DOHH2 (cell line): Measurements from ENCODE around the gene HIPK2.

ENCODE experiments used
- H3F3A ChIP-seq: fragments of 200-600 bp; sonication (generic), shearing (Covaris generic); 2 replicates; pipeline ENCODE4 v1.6.0; 2016; ENCODE audit warnings: antibody characterized with exemption, mild to moderate bottlenecking; ENCODE audit not compliant: control insufficient read depth, insufficient read depth
- H3K27ac ChIP-seq: fragments of 200-600 bp; sonication (generic); 2 replicates; pipeline ENCODE4 v1.5.1; 2014; ENCODE audit warnings: low read depth, mild to moderate bottlenecking, low read length, moderate library complexity
- H3K27me3 ChIP-seq: fragments of 200-600 bp; sonication (generic); 2 replicates; pipeline ENCODE4 v1.6.1; 2014; ENCODE audit warnings: mild to moderate bottlenecking, low read length, mixed read lengths; ENCODE audit not compliant: control insufficient read depth
- H3K36me3 ChIP-seq: fragments of 200-600 bp; sonication (generic); 2 replicates; pipeline ENCODE4 v1.6.1; 2014; ENCODE audit warnings: mild to moderate bottlenecking, low read length, moderate library complexity, mixed read lengths; ENCODE audit not compliant: control insufficient read depth
- H3K4me1 ChIP-seq: fragments of 200-600 bp; sonication (generic); 2 replicates; pipeline ENCODE4 v1.6.1; 2014; ENCODE audit warnings: mild to moderate bottlenecking, low read length, mixed read lengths; ENCODE audit not compliant: control insufficient read depth
- H3K4me2 ChIP-seq: fragments of 200-600 bp; sonication (generic); 2 replicates; pipeline ENCODE4 v1.6.0; 2014; ENCODE audit warnings: mild to moderate bottlenecking, low read length, moderate library complexity
- H3K4me3 ChIP-seq: fragments of 200-600 bp; sonication (generic); 2 replicates; pipeline ENCODE4 v1.5.1; 2014; ENCODE audit warnings: mild to moderate bottlenecking, low read length, mixed read lengths
- H3K79me2 ChIP-seq: fragments of 200-600 bp; sonication (generic); 2 replicates; pipeline ENCODE4 v1.6.1; 2014; ENCODE audit warnings: mild to moderate bottlenecking, low read length, mixed read lengths; ENCODE audit not compliant: control insufficient read depth
- H3K9me2 ChIP-seq: fragments of 200-600 bp; sonication (generic); replicated peaks from 2 replicates; pipeline ENCODE4 v1.6.1; 2014; ENCODE audit warnings: mild to moderate bottlenecking, low read length, mixed read lengths; ENCODE audit not compliant: control insufficient read depth
- H3K9me3 ChIP-seq: fragments of 200-600 bp; sonication (generic); 2 replicates; pipeline ENCODE4 v1.6.1; 2014; ENCODE audit warnings: antibody characterized with exemption, low read length, mixed read lengths; ENCODE audit not compliant: control insufficient read depth, insufficient read depth
- H4K20me1 ChIP-seq: fragments of 200-600 bp; sonication (generic); 2 replicates; pipeline ENCODE4 v1.6.0; 2014; ENCODE audit warnings: low read depth, mild to moderate bottlenecking, antibody characterized with exemption, low read length, moderate library complexity; ENCODE audit not compliant: control insufficient read depth, insufficient read depth
- CTCF ChIP-seq: fragments of 200-600 bp; sonication (generic); IDR thresholded peaks from one replicate; pipeline ENCODE4 v1.5.1; 2014; ENCODE audit warnings: antibody characterized with exemption, mild to moderate bottlenecking, low read depth, low read length; ENCODE audit not compliant: poor library complexity, severe bottlenecking
- EZH2phosphoT487 ChIP-seq: fragments of 200-600 bp; sonication (generic); IDR thresholded peaks from 2 replicates; pipeline ENCODE4 v1.6.1; 2017; ENCODE audit warnings: borderline replicate concordance, mild to moderate bottlenecking, antibody characterized with exemption, low read length, moderate library complexity, mixed read lengths

Gene HIPK2

DNA sequence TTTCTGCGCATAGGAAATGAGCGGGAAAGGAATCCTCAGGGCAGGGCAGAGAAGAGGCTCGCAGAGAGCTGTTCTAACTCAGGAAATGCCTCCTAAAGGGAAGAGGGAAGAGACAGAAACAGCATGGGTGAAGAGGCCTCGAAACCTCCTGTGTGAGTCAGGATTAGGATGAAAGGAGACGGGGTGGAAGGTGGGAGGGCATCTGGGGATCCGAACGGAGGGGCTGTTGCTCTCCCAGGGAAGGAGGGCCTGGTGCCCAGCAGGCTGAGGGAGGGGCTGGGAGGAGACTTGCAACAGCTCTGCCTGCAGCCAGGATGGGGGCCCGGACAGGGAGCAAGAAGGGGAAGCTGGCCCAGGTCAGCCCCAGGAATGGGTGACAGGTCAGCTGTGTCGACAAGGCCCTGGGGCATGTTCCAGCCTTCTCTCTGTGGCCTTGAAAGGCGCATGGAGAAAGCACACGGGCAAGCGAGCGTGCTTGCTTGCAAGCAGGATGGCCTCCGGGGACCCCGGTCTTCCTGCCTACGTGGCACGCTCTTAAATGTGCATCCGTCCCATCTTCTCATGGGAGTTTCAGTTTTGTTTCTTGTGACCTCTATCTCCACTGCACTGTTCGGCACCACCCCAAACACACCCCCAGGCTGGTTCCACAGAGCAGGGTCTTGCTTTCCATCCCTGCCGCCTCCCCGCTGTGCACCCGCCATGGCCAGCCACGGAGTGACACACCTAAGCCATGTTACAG, 63.5 kb downstream of the HIPK2 start:
- H3K9me3 ChIP-seq = no peaks in the 10 kb centered on the region
- peaks cover 4% of the 10 kb centered on the region for H3K27me3 ChIP-seq
- H4K20me1 ChIP-seq = no peaks in the 10 kb centered on the region
- TF ChIP-seq CTCF (no peak), EZH2phosphoT487 (no peak)
- no peaks in the 10 kb centered on the region for H3K9me2 ChIP-seq
- H3K4me2 ChIP-seq = no peak overlapping the region
- no peaks in the 10 kb centered on the region for H3F3A ChIP-seq
- H3K79me2 ChIP-seq = no peaks in the 10 kb centered on the region
- H3K27ac ChIP-seq = no peak overlapping the region
- H3K36me3 ChIP-seq = no peaks in the 10 kb centered on the region
- H3K4me1 ChIP-seq = no peaks in the 10 kb centered on the region
- H3K4me3 ChIP-seq = no peak overlapping the region

GRCh38 chr7:139713526-139714162, 64.2 kb downstream of the HIPK2 start:
- Histone ChIP-seq H3F3A (no peaks in the 10 kb centered on the region), H3K4me1 (no peaks in the 10 kb centered on the region), H3K36me3 (no peaks in the 10 kb centered on the region), H3K9me3 (no peaks in the 10 kb centered on the region), H3K27me3 (peaks cover 5% of the 10 kb centered on the region), H3K4me2 (no peak overlapping the region), H3K9me2 (no peaks in the 10 kb centered on the region), H3K4me3 (no peak overlapping the region), H4K20me1 (no peaks in the 10 kb centered on the region), H3K27ac (no peak overlapping the region), H3K79me2 (no peaks in the 10 kb centered on the region)
- TF ChIP-seq EZH2phosphoT487 (no peak), CTCF (no peak)

DNA sequence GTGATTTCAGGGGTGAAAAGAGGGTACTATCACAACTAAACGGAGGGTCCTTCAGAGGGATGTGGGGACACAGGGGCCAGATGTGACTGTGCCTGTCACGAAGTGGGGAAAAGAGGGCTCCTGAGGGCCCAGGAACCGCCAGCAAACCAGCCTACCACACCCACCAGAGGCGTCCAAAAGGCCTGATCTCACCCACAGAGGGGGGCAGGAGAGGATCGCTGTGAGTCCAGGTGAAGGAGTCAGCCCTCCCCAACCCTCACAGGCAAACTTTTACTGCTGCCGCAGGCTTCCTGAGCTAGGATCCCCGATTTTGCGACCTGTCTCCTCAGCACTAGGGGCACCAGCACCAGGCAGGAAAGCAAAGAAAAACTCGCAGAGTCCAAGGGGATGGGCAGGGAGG, 64.7 kb downstream of the HIPK2 start:
- H4K20me1 ChIP-seq = no peaks in the 10 kb centered on the region
- no peaks in the 10 kb centered on the region for H3K9me3 ChIP-seq
- no peaks in the 10 kb centered on the region for H3K79me2 ChIP-seq
- no peaks in the 10 kb centered on the region for H3F3A ChIP-seq
- H3K9me2 ChIP-seq = no peaks in the 10 kb centered on the region
- H3K27me3 ChIP-seq = peaks cover 5% of the 10 kb centered on the region
- H3K4me3 ChIP-seq = no peak overlapping the region
- no peak overlapping the region for H3K27ac ChIP-seq
- H3K4me1 ChIP-seq = no peaks in the 10 kb centered on the region
- no peak overlapping the region for H3K4me2 ChIP-seq
- no peak for TF ChIP-seq CTCF
- TF ChIP-seq EZH2phosphoT487 = no peak
- no peaks in the 10 kb centered on the region for H3K36me3 ChIP-seq
